Heart left ventricle (tissue), 16 donors: Measurements from ENCODE around the gene SURF4. TPM values are rescaled to one million over a fixed set of nuclear protein-coding genes. Genes with fewer than 3 reads are reported as not detected.

Experiments
- ATAC-seq, 4 donors: fragments of 200-7000 bp; cut with Tn5 transposase; one replicate each; pipeline ENCODE4 v1.9.1; 2020 to 2022; ENCODE audit warnings: moderate library complexity in 4 of 4, mild to moderate bottlenecking in 3 of 4, moderate number of reproducible peaks in 1 of 4
- DNase-seq, 5 donors: peaks; one replicate each; pipeline ENCODE4 v3.0.0-alpha.2; 2020
- H3K27ac ChIP-seq, 12 donors: fragments of 200-600 bp; sonication (generic) in 4 of 12; one replicate each; pipeline versions ENCODE4 v1.5.0 to v1.8.0; 2016 to 2022; ENCODE audit warnings: mild to moderate bottlenecking in 2 of 12
- H3K27me3 ChIP-seq, 9 donors: fragments of 200-600 bp; sonication (generic) in 2 of 9; one replicate each; pipeline versions ENCODE4 v1.5.1 to v1.8.0; 2016 to 2022; ENCODE audit warnings: mild to moderate bottlenecking in 3 of 9
- H3K36me3 ChIP-seq, 9 donors: fragments of 200-600 bp; sonication (generic) in 2 of 9; one replicate each; pipeline versions ENCODE4 v1.5.0 to v1.8.0; 2018 to 2022; ENCODE audit warnings: mild to moderate bottlenecking in 2 of 9
- H3K4me1 ChIP-seq, 12 donors: fragments of 200-600 bp; sonication (generic) in 4 of 12; one replicate each; pipeline versions ENCODE4 v1.5.0 to v1.8.0; 2016 to 2022; ENCODE audit warnings: mild to moderate bottlenecking in 3 of 12
- H3K4me3 ChIP-seq, 12 donors: fragments of 200-600 bp; sonication (generic) in 4 of 12; one replicate each; pipeline versions ENCODE4 v1.5.0 to v1.8.0; 2017 to 2022; ENCODE audit warnings: mild to moderate bottlenecking in 9 of 12, moderate library complexity in 4 of 12
- H3K9me3 ChIP-seq, 12 donors: fragments of 200-600 bp; sonication (generic) in 4 of 12; one replicate each; pipeline versions ENCODE4 v1.5.0 to v1.8.0; 2016 to 2022; ENCODE audit warnings: mild to moderate bottlenecking in 1 of 12
- POLR2A ChIP-seq, 2 donors: fragments of 450-650 bp; IDR thresholded peaks; one replicate each; pipeline ENCODE4 v1.6.1; 2017; ENCODE audit warnings: antibody characterized with exemption in 2 of 2, mild to moderate bottlenecking in 2 of 2, moderate library complexity in 2 of 2
- WGBS, 4 donors: extraction: QIAGEN DNeasy Blood & Tissue Kit in 2 of 4; methylation state at CpG; one replicate each; pipeline versions ENCODE4 v1.1.5 to v1.1.7; 2013 to 2018; 5-methylcytosine and 5-hydroxymethylcytosine counted together
- intact Hi-C, 10 donors: fragments of 100-400 bp; cut with DNase I; formaldehyde crosslinking; loops; one replicate each; pipeline versions ENCODE4 v1.11.1 to v1.14.2; 2022
- polyA plus RNA-seq, 2 donors: library from polyadenylated mRNA; stranded (reverse); fragments of 200-250 nt; gene quantifications; one replicate each; pipeline ENCODE4 v1.2.3, GENCODE V29; 2013
- total RNA-seq, 9 donors: library from RNA; depleted of rRNA in 2 of 9; stranded (reverse); fragments of >200 nt in 2 of 9; fragmentation: NEBNext Ultra II Directional in 3 of 9; extraction: Animal tissue kit (Norgen Biotek cat#: 25700) in 3 of 9; gene quantifications; one replicate each; pipeline versions ENCODE4 v1.1.0 to v1.2.4, GENCODE V29; 2016 to 2023
- TF ChIP-seq, protein P1 (sequence below), 12 donors: fragments of 200-600 bp; sonication (generic) in 4 of 12; IDR thresholded peaks; one replicate each; pipeline versions ENCODE4 v1.5.0 to v1.8.0; 2018 to 2022; ENCODE audit warnings: antibody characterized with exemption in 12 of 12, mild to moderate bottlenecking in 5 of 12
- donor health status: ischemic (EF 13 %, LVEDD 7.1; RV severe dilation, severe dysfunction).
- donor health status: healthy with polysubstance abuse.
- donor health status: DM: no; HTN: yes; CAD: no.
- donor health status: DM: no; HTN: no; CAD: no.
- donor health status: ischemic (EF 25% LVEDD 6.9; RV normal size, moderate dysfunction).
- donor health status: ischemic (EF 25% LVEDD 5.7; RV mildly dilated, moderate dysfunction).
- donor health status: healthy.
- donor health status: DM: yes; HTN: yes; CAD: no.
- donor health status: ischemic (EF 35%, LVEDD 5.7; RV mildly dilated, moderate dysfunction).
- donor health status: nonischemic (EF 11% LVEDD 7.7; RV severe dilation, severe dysfunction).
- donor health status: DM: yes; HTN: yes; CAD: no.
- donor health status: PGD.
- donor health status: ischemic (EF 29% LVEDD 5.4; RV normal size, mild dysfunction).
- donor health status: nonischemic (EF 23%, LVEDD 6.1; RV moderate dilation, normal function).

The SURF4 gene
- total and polyA plus RNA-seq, 11 donors = 31.2 to 185 (median 77.8) TPM

DNA sequence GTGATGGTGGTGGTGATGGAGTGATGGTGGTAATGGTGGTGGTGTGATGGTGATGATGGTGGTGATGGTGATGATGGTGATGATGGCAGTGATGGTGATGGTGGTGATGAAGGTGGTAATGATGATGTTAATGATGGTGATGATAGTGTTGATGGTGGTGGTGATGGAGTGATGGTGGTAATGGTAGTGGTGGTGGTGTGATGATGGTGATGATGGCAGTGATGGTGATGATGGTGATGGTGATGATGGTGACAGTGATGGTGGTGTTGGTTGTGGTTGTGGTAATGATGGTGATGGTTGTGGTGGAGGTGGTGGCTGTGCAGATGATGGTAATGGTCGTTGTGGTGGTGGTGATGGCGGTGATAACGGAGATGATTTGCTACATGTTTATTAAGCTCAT lies 7.6 kb upstream of the SURF4 start:
- Histone ChIP-seq H3K36me3 (no peaks in the 10 kb centered on the region), H3K27me3 (no peaks in the 10 kb centered on the region), H3K27ac (no peak overlapping the region), H3K4me3 (no peak overlapping the region), H3K4me1 (no peaks in the 10 kb centered on the region), H3K9me3 (no peaks in the 10 kb centered on the region)
- ATAC-seq (no peak), DNase-seq (no peak)
- TF ChIP-seq, protein P1, sequence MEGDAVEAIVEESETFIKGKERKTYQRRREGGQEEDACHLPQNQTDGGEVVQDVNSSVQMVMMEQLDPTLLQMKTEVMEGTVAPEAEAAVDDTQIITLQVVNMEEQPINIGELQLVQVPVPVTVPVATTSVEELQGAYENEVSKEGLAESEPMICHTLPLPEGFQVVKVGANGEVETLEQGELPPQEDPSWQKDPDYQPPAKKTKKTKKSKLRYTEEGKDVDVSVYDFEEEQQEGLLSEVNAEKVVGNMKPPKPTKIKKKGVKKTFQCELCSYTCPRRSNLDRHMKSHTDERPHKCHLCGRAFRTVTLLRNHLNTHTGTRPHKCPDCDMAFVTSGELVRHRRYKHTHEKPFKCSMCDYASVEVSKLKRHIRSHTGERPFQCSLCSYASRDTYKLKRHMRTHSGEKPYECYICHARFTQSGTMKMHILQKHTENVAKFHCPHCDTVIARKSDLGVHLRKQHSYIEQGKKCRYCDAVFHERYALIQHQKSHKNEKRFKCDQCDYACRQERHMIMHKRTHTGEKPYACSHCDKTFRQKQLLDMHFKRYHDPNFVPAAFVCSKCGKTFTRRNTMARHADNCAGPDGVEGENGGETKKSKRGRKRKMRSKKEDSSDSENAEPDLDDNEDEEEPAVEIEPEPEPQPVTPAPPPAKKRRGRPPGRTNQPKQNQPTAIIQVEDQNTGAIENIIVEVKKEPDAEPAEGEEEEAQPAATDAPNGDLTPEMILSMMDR (IDR thresholded peaks at IDR 0.05) = no peak
- TF ChIP-seq POLR2A (IDR thresholded peaks at IDR 0.05) = no peak
- 89 to 96% (median 93%) methylated on average over 3 of the region's 3 CpGs for WGBS, 4 donors
- intact Hi-C loops = no loop called here

DNA sequence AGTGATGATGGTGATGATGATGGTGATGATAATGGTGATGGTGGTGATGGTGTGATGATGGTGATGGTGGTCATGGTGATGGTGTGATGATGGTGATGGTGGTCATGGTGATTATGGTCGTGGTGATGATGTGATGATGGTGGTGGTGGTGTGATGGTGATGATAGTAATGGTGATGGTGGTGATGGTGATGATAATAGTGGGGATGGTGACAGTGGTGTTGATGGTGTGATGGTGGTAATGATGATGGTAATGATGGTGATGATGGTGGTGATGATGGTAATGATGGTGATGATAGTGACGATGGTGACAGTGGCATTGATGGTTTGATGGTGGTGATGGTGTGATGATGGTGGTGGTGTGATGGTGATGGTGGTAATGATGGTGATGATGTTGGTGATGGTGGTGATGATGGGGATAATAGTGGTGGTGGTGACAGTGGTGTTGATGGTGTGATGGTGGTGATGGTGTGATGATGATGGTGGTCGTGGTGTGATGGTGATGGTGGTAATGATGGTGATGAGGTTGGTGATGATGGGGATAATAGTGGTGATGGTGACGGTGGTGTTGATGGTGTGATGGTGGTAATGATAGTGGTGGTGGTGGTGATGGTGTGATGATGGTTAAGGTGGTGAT lies 6.8 kb upstream of the SURF4 start:
- DNase-seq = no peak
- H3K4me1 ChIP-seq = no peaks in the 10 kb centered on the region
- WGBS, 4 donors = 80 to 94% (median 90%) methylated on average over 4 of the region's 4 CpGs
- ATAC-seq = no peak
- H3K27ac ChIP-seq = no peak overlapping the region
- intact Hi-C loops = no loop called here
- H3K27me3 ChIP-seq = no peaks in the 10 kb centered on the region
- no peak for TF ChIP-seq POLR2A (IDR thresholded peaks at IDR 0.05)
- TF ChIP-seq, protein P1 (IDR thresholded peaks at IDR 0.05) = no peak
- no peak overlapping the region for H3K4me3 ChIP-seq
- H3K36me3 ChIP-seq = no peaks in the 10 kb centered on the region
- H3K9me3 ChIP-seq = peaks cover 0 to 5% (median 0%) of the 10 kb centered on the region in 12 donors

DNA sequence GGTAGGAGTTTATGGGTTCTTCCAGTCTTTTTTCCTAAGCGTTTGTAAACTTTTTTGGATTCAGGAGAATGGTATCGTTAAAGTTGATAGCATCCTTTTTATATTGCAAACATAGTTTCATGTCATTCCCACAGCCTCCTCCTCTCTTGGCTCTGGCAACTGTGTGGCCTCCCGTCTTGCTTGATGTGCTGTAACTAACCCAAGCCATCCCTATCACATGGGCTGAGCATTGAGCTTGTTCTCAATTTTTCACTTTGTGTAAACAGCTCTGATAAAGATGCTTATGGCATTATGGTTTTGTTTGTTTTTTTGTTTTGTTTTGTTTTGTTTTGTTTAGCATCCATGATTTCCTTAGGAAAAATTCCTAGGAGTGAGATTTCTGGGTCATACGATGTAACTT lies 4.9 kb upstream of the SURF4 start:
- no peak overlapping the region for H3K4me3 ChIP-seq
- 86 to 89% (median 87%) methylated on average over 4 of the region's 4 CpGs for WGBS, 4 donors
- H3K4me1 ChIP-seq = peaks cover 0 to 8% (median 4%) of the 10 kb centered on the region in 12 donors
- no peaks in the 10 kb centered on the region for H3K27me3 ChIP-seq
- ATAC-seq = no peak
- intact Hi-C loops = no loop called here
- no peak for TF ChIP-seq POLR2A (IDR thresholded peaks at IDR 0.05)
- TF ChIP-seq, protein P1 (IDR thresholded peaks at IDR 0.05) = no peak
- DNase-seq = no peak
- H3K27ac ChIP-seq = no peak overlapping the region
- H3K9me3 ChIP-seq = peaks cover 0 to 10% (median 0%) of the 10 kb centered on the region in 12 donors
- H3K36me3 ChIP-seq = no peaks in the 10 kb centered on the region

DNA sequence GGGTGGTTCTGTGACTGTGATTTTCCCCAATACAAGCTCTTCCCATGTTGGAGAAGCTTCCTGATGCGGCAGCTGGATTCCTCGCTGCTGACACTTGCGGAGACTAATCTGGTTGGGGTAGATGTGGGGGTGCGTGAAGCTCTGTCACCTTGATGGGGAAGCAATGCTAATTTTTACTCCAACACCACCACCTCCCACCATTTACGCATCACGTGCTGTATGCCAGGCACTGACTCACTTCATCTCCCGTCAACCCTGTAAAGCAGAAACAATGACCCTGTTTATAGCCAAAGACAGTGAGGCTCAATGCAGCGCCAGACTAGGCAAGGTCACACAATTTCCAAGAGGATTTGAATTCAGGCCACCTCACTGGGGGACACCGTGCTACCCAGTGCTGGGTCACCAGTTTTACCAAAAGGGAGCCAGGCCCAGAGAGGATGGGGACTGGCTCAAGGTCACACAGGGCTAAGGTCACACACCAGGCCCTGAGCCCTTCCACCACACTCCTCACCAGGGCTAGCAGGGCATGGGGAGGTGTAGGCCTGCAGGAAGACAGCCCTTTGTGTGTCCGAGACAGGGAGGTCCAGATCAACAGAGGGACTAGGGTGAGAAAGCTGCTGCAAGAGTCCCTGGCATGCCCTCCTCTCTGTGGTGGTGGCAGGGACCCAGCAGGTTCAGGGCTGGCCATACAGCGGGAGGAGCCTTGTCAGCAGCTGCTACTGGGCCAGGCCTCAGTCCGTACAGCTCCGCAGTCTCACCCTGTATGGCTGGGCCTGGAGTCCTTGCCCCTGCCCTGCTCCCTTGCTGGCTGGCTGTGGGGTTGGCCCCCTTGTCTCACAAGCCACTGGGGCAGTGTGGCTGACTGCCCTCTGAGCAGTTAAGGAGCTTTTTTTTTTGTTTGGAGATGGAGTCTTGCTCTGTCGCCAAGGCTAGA lies 3.6 kb upstream of the SURF4 start:
- WGBS, 4 donors = 90 to 93% (median 92%) methylated on average over 13 to 14 of the region's 14 CpGs
- no peaks in the 10 kb centered on the region for H3K27me3 ChIP-seq
- intact Hi-C loops = loop anchor here in 3 of 10 donors (5.0 kb wide), 2 partner anchors 38 to 42 kb away; partner anchors contain the start of genes SURF6 (in 2 of the 3) and REXO4 (in 1 of the 3)
- DNase-seq (no peak), ATAC-seq (no peak)
- H3K9me3 ChIP-seq = peaks cover 0 to 10% (median 0%) of the 10 kb centered on the region in 12 donors
- TF ChIP-seq, protein P1 (IDR thresholded peaks at IDR 0.05) = no peak
- TF ChIP-seq POLR2A (IDR thresholded peaks at IDR 0.05) = no peak
- no peak overlapping the region for H3K27ac ChIP-seq
- peaks cover 0 to 19% (median 9%) of the 10 kb centered on the region in 12 donors for H3K4me1 ChIP-seq
- no peaks in the 10 kb centered on the region for H3K36me3 ChIP-seq
- no peak overlapping the region for H3K4me3 ChIP-seq
